ENCODE data around the gene RETREG1. TPM values are rescaled to one million over a fixed set of nuclear protein-coding genes. Genes with fewer than 3 reads are reported as not detected.
"Not testable (repeated sequence)": the region's sequence is repeated elsewhere in the genome, so short reads cannot be mapped to it uniquely, and the experiment has no call there.

Gene RETREG1
- not detected in 2 replicates for total RNA-seq (2014; rRNA removed; shearing (Covaris generic))

- peak; percentile 62 for DNase-seq (ENCODE audit: low spot score)
- in situ Hi-C loops (cut with HindIII; ENCODE audit: low sequenced_read_pairs), result no loop called here
Measured at GRCh38 chr5:16616536-16617273, at the start of gene RETREG1. Gene RETREG1 (minus strand): TSS chr5:16616997. CDS start chr5:16616971, 26 bp downstream.

DNA sequence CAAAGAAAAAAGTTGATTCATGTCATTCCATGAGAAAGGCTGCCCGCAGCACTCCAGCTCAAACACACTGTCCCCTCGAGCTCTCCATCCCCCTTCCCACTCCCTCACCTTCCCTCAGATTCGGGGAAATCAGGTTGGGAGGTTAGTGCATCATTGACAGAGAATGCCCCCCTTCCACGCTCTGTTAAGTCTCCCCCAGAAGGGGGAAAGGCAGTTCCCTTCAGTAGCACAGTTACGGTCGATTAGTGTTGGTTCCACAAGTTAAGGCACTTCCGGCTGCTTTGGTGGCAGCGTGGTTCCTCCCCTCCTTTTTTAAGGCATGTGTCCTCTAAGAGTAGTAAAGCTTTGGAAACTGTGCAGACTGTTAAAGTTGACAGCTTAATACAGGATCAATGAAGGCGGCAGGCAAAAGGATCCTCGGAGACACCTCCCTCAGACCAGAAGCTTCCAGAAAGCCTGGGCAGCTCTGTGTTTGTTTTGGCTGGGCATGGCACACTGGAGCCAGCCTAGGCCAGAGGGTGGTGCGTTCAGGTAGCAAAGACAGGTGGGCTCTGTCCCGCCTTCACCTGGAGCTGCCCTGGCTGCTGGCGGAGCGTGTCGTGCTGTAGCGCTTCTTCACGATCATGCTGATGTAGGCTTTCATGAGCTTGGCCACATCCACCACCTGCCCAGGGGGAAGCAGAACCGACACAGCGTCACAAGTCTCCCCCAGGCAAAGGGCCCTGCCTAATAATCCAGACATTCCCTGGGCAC, 49.5 kb upstream of the RETREG1 start:
- in situ Hi-C loops (cut with HindIII; ENCODE audit: low sequenced_read_pairs), result no loop called here
- no peak for DNase-seq (ENCODE audit: low spot score)

DNA sequence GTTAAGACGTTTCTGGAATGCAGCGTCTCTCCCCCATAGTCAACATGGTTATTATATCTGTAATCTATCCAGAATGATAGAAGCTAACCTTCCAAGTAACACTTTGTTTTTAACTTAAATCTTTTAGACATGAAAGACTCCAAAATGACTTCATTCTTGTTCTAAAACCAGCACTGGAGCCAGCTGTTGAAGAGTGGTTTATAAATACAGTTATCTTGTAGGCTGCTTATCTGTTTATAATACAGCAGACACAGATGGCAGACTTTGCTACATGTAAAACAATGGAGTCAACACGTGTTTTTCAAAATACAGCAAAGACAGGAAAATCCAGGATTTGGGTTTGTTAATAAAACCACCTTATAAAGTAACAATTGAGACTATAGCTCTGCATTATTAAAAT, 48.8 kb upstream of the RETREG1 start:
- in situ Hi-C loops (cut with HindIII; ENCODE audit: low sequenced_read_pairs), result no loop called here
- DNase-seq (ENCODE audit: low spot score), result no peak

GRCh38 chr5:16664368-16664767, 47.6 kb upstream of the RETREG1 start:
- DNase-seq (ENCODE audit: low spot score), result no peak
- in situ Hi-C loops (cut with HindIII; ENCODE audit: low sequenced_read_pairs), result no loop called here

GRCh38 chr5:16663840-16664239, 47.0 kb upstream of the RETREG1 start:
- in situ Hi-C loops (cut with HindIII; ENCODE audit: low sequenced_read_pairs), result no loop called here
- DNase-seq (ENCODE audit: low spot score), result no peak

DNA sequence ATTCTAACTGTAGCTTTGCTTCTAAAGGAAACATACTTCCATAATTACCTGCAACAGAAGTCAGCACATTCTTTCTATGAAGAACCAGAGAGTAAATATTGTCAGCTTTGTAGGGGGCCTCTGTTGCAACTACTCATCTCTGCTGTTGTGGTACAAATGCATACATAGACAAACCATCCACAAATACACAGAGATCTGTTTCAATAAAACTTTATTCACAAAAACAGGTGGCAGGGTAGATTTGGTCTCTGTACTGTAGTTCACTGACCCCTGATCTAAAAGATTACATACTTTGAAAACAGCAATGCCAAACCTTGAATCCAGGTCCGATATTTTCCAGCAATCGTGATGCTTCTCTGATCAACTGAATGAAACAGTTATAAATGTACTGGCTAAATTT, 44.9 kb upstream of the RETREG1 start:
- in situ Hi-C loops (cut with HindIII; ENCODE audit: low sequenced_read_pairs), result no loop called here
- no peak for DNase-seq (ENCODE audit: low spot score)

DNA sequence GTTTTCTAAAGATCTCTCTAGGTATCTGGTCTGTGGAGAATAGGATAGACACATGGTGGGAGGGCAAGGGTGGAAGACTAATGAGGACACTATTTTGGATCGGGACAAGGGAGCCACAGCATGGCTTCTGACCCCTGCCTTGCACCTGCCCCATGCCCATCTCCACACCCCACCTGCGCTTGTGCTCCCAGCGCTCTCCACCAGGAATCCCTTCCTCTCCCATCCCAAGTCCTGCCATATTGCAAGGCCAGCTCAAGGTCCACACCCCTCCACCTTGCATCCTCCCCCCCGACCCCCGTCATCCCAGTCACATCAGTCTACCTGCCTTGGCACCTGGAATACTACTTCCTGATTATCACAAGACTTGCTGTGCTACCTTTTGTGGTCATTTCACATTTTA, 44.2 kb upstream of the RETREG1 start:
- DNase-seq (ENCODE audit: low spot score), result no peak

DNA sequence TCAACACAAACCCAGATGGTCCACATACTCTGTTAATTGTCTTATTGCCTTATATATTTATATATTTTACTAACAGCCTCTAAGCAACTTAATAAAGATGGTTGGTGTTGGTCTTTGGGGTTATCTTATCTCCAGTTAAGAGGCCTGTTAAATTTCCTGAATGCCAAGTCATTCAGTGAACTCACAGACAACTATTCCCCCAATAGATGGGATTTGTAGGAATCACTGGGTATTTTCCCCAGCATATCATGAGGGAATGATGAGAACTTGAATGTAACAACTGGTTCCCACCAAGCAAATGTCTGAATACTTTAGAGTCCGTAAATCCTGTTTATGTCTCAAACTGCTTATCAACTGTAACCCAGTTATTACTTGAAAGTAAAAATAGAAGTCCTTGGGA, 42.7 kb upstream of the RETREG1 start:
- no peak for DNase-seq (ENCODE audit: low spot score)
- in situ Hi-C loops (cut with HindIII; ENCODE audit: low sequenced_read_pairs), result no loop called here

More for the DNA sequence above, 44.2 kb upstream of the RETREG1 start:
- in situ Hi-C loops (cut with HindIII; ENCODE audit: low sequenced_read_pairs), result no loop called here

- no peak for DNase-seq (ENCODE audit: low spot score)
Measured at GRCh38 chr5:16656561-16657191, 39.9 kb upstream of the RETREG1 start.

DNA sequence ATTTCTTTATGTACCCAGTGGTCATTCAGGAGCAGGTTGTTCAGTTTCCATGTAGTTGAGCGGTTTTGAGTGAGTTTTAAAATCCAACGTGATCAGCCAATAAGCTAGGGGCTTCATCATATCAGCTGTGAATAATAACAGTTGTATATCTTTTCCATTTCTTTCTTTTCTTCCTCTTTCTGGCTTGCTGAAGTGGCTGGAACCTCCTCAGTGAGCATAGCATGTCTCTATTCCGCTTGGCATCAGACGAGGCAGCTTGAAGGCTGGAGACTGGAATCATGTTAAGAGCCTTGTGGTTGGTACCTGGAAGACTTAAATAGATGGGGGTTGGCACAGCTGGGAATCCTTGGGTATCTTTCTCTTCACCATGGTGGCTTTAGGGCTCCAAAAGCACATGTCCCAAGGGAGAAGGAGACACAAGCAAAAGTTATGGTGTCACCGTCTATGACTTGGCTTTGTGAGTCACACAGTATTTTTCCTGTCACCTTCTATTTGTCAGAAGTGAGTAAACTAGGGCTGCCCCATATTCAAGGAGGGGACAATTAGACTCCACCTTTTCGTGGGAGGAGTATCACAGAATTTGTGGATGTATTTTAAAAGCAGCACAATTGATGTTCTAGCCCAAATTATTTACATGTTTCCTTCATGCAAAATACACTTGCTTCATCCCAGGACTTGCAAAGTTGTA, 38.0 kb upstream of the RETREG1 start:
- in situ Hi-C loops (cut with HindIII; ENCODE audit: low sequenced_read_pairs), result no loop called here
- no peak for DNase-seq (ENCODE audit: low spot score)

More at GRCh38 chr5:16656561-16657191, 39.9 kb upstream of the RETREG1 start:
- in situ Hi-C loops (cut with HindIII; ENCODE audit: low sequenced_read_pairs), result no loop called here

DNA sequence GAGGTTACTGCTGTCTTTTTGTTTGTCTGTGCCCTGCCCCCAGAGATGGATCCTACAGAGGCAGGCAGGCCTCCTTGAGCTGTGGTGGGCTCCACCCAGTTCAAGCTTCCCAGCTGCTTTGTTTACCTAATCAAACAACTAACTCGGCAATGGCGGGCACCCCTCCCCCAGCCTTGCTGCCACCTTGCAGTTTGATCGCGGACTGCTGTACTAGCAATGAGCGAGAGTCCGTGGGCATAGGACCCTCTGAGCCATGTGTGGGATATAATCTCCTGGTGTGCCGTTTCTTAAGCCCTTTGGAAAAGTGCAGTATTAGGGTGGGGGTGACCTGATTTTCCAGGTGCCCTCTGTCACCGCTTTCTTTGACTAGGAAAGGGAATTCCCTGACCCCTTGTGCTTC, 31.9 kb upstream of the RETREG1 start:
- DNase-seq (ENCODE audit: low spot score); in situ Hi-C loops (cut with HindIII; ENCODE audit: low sequenced_read_pairs): not testable (repeated sequence)

- in situ Hi-C loops (cut with HindIII; ENCODE audit: low sequenced_read_pairs), result no loop called here
- no peak for DNase-seq (ENCODE audit: low spot score)
Measured at GRCh38 chr5:16644301-16644889, 27.6 kb upstream of the RETREG1 start.

GRCh38 chr5:16642867-16643266, 26.1 kb upstream of the RETREG1 start:
- in situ Hi-C loops (cut with HindIII; ENCODE audit: low sequenced_read_pairs), result no loop called here
- no peak for DNase-seq (ENCODE audit: low spot score)

DNA sequence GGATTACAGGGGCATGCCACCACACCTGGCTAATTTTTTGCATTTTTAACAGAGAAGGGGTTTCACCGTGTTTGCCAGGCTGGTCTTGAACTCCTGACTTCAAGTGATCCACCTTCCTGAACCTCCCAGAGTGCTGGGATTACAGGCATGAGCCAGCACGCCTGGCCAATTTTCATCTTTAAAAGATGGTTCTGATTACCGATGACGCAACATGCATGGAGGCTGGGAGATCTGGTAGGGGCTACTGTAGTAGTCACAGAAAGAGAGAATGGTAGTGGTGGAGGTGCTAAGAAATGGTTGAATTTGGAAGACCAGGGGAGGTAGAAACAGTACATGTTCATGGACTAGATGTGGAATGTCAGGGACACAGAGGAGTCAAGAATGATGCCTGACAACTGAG, 22.4 kb upstream of the RETREG1 start:
- no peak for DNase-seq (ENCODE audit: low spot score)
- in situ Hi-C loops (cut with HindIII; ENCODE audit: low sequenced_read_pairs), result no loop called here

GRCh38 chr5:16628376-16628775, 11.6 kb upstream of the RETREG1 start:
- in situ Hi-C loops (cut with HindIII; ENCODE audit: low sequenced_read_pairs), result no loop called here

DNA sequence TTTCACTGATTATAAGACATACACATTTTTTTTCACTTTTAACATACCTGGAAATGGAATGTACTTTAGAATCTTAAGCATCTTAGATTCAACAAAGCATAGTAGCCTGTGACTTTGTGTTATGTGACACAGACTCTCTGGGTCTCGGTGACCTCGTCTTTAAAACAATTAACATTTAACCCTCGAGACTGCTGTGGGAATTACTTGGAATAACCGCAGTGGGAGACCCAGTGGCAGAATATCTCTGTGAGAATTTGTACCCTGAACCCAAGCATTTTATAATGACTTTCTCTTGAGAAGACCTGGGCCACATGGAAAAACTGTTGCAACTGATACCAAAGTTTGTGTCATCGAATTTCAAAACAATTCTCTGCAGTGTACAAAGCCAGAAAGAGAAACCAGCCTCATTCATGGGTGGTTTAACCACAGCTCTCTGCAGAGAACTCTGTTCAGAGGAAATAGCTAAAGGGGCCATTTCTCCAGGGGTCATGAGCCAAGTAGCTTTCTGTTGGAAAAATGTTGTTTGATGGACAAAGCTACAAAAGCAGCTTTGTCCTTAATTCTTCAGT, 10.0 kb upstream of the RETREG1 start:
- in situ Hi-C loops (cut with HindIII; ENCODE audit: low sequenced_read_pairs), result no loop called here
- DNase-seq (ENCODE audit: low spot score), result no peak

More at GRCh38 chr5:16628376-16628775, 11.6 kb upstream of the RETREG1 start:
- peak; percentile 98 for DNase-seq (ENCODE audit: low spot score)

DNA sequence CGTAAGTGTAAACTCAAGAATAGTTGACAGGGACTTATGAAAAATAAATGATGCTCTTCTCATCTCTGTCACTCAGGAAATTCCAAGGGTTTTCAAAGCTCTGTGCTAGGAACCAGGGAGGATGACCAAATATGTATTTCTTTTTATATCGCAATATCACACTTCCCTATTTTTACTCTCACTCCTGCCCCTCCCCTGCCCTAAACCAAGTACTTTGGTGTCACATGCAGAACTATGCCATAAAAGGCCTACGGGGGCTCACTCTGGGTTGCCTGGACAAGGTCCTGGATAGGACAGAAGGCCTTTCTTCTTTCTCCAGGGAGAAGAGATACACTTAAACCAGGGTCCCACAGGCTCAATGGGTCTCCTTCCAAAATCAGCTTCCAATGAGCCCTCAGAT, 8.3 kb upstream of the RETREG1 start:
- DNase-seq (ENCODE audit: low spot score), result no peak
- in situ Hi-C loops (cut with HindIII; ENCODE audit: low sequenced_read_pairs), result no loop called here

DNA sequence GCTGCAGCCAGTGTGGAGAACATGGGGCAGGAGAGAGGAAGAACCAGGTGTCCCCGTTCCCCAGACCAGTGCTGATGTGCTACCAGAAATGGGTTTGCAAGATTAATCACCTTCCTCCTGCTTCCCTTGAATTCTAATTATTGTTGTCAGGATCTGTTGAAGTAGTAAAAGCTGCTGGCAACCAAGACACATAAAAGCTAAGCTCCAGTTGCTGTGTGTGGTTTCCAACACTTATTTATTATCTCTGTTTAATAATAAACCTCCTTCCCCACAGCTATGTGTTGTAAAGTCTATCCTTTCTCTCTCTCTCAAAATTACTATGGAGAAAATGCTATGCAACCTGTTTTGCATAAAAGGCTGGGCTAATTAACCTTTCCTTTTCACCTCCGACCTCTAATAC, 2.3 kb upstream of the RETREG1 start:
- in situ Hi-C loops (cut with HindIII; ENCODE audit: low sequenced_read_pairs), result no loop called here
- DNase-seq (ENCODE audit: low spot score), result no peak
